Measurements from ENCODE around the gene C6orf62. TPM values are rescaled to one million over a fixed set of nuclear protein-coding genes. Genes with fewer than 3 reads are reported as not detected.
"Not testable (repeated sequence)": the region's sequence is repeated elsewhere in the genome, so short reads cannot be mapped to it uniquely, and the experiment has no call there.

The C6orf62 gene
- total and polyA plus RNA-seq, 2 experiments from 2014 or later: 27.2 to 64.1 TPM

DNA sequence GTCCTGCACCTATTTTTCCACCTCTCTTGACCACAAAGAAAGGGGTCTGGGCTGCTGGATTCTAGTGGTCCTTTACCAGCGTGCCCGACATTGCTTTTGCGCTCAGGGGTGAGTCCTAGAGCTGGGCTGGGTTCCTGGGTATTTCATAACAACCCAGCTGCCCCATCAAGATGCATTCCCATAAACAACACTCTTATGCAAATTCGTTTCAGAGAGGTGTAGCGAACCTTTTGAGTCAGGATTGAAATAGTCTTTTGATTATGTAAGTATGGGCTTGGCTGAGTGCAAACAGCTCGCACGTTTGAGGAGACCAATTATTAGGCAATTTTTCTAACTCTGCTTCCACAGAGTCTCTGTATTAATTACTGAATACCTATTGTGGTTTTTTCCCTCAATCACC lies 38.4 kb downstream of the C6orf62 start:
- Histone ChIP-seq H3K4me1 (ENCODE audit: insufficient read depth) (no peaks in the 10 kb centered on the region), H3K79me2 (peaks cover 11% of the 10 kb centered on the region), H3K4me3 (no peak overlapping the region), H3K4me2 (no peak overlapping the region), H3K36me3 (replicated peaks; ENCODE audit: insufficient read depth, low read depth) (no peaks in the 10 kb centered on the region), H2AFZ (no peak overlapping the region), H3K27me3 (no peaks in the 10 kb centered on the region), H3K9me3 (ENCODE audit: low read depth) (no peaks in the 10 kb centered on the region), H4K20me1 (ENCODE audit: insufficient read depth, poor library complexity, severe bottlenecking) (no peaks in the 10 kb centered on the region), H3K27ac (no peak overlapping the region), H3K9me2 (replicated peaks; ENCODE audit: insufficient read depth) (no peaks in the 10 kb centered on the region)
- no peak for DNase-seq (ENCODE audit: low spot score)
- WGBS (ENCODE audit: low lambda C conversion rate, missing lambda C conversion rate): 88% methylated on average over 7 of the region's 7 CpGs
- no peak for TF ChIP-seq EZH2phosphoT487 (IDR thresholded peaks at IDR 0.05; ENCODE audit: low read depth, severe bottlenecking, unreplicated experiment)
- TF ChIP-seq, protein P1, sequence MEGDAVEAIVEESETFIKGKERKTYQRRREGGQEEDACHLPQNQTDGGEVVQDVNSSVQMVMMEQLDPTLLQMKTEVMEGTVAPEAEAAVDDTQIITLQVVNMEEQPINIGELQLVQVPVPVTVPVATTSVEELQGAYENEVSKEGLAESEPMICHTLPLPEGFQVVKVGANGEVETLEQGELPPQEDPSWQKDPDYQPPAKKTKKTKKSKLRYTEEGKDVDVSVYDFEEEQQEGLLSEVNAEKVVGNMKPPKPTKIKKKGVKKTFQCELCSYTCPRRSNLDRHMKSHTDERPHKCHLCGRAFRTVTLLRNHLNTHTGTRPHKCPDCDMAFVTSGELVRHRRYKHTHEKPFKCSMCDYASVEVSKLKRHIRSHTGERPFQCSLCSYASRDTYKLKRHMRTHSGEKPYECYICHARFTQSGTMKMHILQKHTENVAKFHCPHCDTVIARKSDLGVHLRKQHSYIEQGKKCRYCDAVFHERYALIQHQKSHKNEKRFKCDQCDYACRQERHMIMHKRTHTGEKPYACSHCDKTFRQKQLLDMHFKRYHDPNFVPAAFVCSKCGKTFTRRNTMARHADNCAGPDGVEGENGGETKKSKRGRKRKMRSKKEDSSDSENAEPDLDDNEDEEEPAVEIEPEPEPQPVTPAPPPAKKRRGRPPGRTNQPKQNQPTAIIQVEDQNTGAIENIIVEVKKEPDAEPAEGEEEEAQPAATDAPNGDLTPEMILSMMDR (IDR thresholded peaks at IDR 0.05; ENCODE audit: poor library complexity): no peak
- no peak for TF ChIP-seq EZH2 (IDR thresholded peaks at IDR 0.05; ENCODE audit: borderline replicate concordance)

DNA sequence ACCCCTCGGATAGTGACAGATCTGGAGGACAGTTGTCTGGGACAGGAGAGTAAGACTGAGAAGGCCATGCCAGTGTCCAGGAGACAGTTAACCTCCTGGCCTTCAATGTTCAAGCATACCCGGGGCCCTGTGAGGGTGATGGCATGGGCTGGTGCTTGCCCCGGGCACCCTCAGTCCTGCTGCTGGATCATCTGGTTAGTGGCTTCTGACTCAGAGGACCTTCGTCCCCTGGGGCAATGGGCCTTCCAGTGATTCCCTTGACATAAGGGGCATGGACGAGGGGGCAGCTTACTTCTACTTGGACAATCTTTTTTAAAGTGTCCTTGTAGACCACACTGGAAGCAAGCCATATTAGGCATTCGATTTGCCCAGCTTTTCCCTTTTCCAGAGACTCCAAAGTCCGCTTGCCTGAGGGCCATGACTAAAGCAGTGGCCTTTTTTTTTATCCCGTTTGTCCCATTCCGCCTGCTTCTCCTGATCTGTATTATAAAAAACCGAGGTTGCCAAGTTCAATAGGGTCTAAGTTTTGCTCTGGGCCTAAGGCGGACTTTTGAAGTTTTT lies 40.1 kb downstream of the C6orf62 start:
- H3K27me3 ChIP-seq; H3K9me3 ChIP-seq (ENCODE audit: low read depth); H3K4me1 ChIP-seq (ENCODE audit: insufficient read depth); H3K9me2 ChIP-seq (replicated peaks; ENCODE audit: insufficient read depth); H3K4me2 ChIP-seq; H4K20me1 ChIP-seq (ENCODE audit: insufficient read depth, poor library complexity, severe bottlenecking); H3K27ac ChIP-seq; H3K4me3 ChIP-seq; H3K36me3 ChIP-seq (replicated peaks; ENCODE audit: insufficient read depth, low read depth); H2AFZ ChIP-seq; DNase-seq (ENCODE audit: low spot score): not testable (repeated sequence)
- 89% methylated on average over 11 of the region's 11 CpGs for WGBS (ENCODE audit: low lambda C conversion rate, missing lambda C conversion rate)
- peaks cover 14% of the 10 kb centered on the region for H3K79me2 ChIP-seq

DNA sequence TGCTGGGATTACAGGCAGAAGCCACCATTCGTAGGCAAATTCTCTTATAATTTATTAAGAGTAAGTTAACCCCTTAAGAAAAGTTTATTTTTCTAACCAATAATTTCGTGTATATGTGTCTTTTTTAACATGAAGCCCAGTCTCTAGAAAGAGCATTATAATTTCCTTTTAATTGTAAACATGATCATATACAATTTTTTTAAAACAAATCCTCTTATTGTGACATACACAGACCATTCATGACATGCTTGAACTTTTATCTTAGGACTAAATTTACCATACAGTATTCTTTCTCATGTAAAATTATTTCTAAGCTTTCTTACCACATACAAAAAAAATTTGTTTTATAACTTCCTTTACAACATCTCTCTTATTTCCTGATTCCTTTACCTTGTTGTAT lies 45.3 kb downstream of the C6orf62 start:
- Histone ChIP-seq H3K9me3 (ENCODE audit: low read depth) (no peaks in the 10 kb centered on the region), H3K4me3 (no peak overlapping the region), H2AFZ (no peak overlapping the region), H3K79me2 (peaks cover 17% of the 10 kb centered on the region), H3K27me3 (no peaks in the 10 kb centered on the region), H3K36me3 (replicated peaks; ENCODE audit: insufficient read depth, low read depth) (no peaks in the 10 kb centered on the region), H3K4me1 (ENCODE audit: insufficient read depth) (no peaks in the 10 kb centered on the region), H3K4me2 (no peak overlapping the region), H3K9me2 (replicated peaks; ENCODE audit: insufficient read depth) (no peaks in the 10 kb centered on the region), H4K20me1 (ENCODE audit: insufficient read depth, poor library complexity, severe bottlenecking) (no peaks in the 10 kb centered on the region), H3K27ac (no peak overlapping the region)
- no peak for DNase-seq (ENCODE audit: low spot score)
- no peak for TF ChIP-seq EZH2 (IDR thresholded peaks at IDR 0.05; ENCODE audit: borderline replicate concordance)
- TF ChIP-seq, protein P1 (IDR thresholded peaks at IDR 0.05; ENCODE audit: poor library complexity): no peak
- no peak for TF ChIP-seq EZH2phosphoT487 (IDR thresholded peaks at IDR 0.05; ENCODE audit: low read depth, severe bottlenecking, unreplicated experiment)
- 73% methylated on average over 2 of the region's 2 CpGs for WGBS (ENCODE audit: low lambda C conversion rate, missing lambda C conversion rate)

DNA sequence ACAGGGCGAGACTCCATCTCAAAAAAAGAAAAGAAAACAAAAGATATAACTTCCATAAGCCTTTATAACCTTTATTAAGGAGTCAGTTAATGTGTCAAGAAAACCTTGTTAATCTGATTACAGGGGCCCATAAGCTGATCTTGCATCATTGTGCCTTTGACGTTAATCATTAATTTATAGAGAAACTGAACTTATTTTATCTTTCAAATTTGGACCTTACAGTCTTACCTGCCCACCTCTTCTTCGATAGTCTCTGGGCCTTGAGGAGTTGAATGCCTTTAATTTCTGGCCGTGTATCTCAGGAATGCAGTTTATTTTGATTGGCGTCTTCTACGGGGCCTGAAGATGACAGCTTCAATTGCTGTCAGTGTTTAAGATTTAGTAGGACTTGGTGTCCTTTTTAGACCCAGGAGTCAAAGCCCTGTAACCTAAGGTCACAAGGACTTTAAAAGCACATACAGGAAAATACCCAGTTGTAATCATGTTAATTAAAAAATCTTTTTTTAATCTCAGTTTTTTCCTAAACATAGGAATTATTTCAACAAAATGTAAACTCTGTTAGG lies 46.3 kb downstream of the C6orf62 start:
- Histone ChIP-seq H3K27ac (no peak overlapping the region), H3K79me2 (peaks cover 25% of the 10 kb centered on the region), H3K4me2 (no peak overlapping the region)

DNA sequence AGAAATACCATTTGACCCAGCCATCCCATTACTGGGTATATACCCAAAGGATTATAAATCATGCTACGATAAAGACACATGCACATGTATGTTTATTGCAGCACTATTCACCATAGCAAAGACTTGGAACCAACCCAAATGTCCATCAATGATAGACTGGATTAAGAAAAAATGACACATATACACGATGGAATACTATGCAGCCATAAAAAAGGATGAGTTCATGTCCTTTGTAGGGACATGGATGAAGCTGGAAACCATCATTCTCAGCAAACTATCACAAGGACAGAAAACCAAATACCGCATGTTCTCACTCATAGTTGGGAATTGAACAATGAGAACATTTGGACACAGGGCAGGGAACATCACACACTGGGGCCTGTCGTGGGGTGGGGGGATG lies 47.9 kb downstream of the C6orf62 start:
- H3K9me2 ChIP-seq (replicated peaks; ENCODE audit: insufficient read depth); H3K9me3 ChIP-seq (ENCODE audit: low read depth); H3K36me3 ChIP-seq (replicated peaks; ENCODE audit: insufficient read depth, low read depth); H4K20me1 ChIP-seq (ENCODE audit: insufficient read depth, poor library complexity, severe bottlenecking); H3K4me2 ChIP-seq; DNase-seq (ENCODE audit: low spot score); H3K4me1 ChIP-seq (ENCODE audit: insufficient read depth); H3K27ac ChIP-seq; H2AFZ ChIP-seq; H3K27me3 ChIP-seq; H3K4me3 ChIP-seq: not testable (repeated sequence)
- 93% methylated on average over 4 of the region's 4 CpGs for WGBS (ENCODE audit: low lambda C conversion rate, missing lambda C conversion rate)
- H3K79me2 ChIP-seq: peaks cover 20% of the 10 kb centered on the region

More for the DNA sequence above, 46.3 kb downstream of the C6orf62 start:
- Histone ChIP-seq H4K20me1 (ENCODE audit: insufficient read depth, poor library complexity, severe bottlenecking) (no peaks in the 10 kb centered on the region), H3K27me3 (no peaks in the 10 kb centered on the region), H3K4me1 (ENCODE audit: insufficient read depth) (no peaks in the 10 kb centered on the region), H2AFZ (no peak overlapping the region), H3K4me3 (no peak overlapping the region), H3K9me2 (replicated peaks; ENCODE audit: insufficient read depth) (no peaks in the 10 kb centered on the region), H3K9me3 (ENCODE audit: low read depth) (no peaks in the 10 kb centered on the region), H3K36me3 (replicated peaks; ENCODE audit: insufficient read depth, low read depth) (no peaks in the 10 kb centered on the region)
- WGBS (ENCODE audit: low lambda C conversion rate, missing lambda C conversion rate): 91% methylated on average over 6 of the region's 6 CpGs
- no peak for DNase-seq (ENCODE audit: low spot score)
- TF ChIP-seq, protein P1 (IDR thresholded peaks at IDR 0.05; ENCODE audit: poor library complexity): no peak
- TF ChIP-seq EZH2phosphoT487 (IDR thresholded peaks at IDR 0.05; ENCODE audit: low read depth, severe bottlenecking, unreplicated experiment) (no peak), EZH2 (IDR thresholded peaks at IDR 0.05; ENCODE audit: borderline replicate concordance) (no peak)

DNA sequence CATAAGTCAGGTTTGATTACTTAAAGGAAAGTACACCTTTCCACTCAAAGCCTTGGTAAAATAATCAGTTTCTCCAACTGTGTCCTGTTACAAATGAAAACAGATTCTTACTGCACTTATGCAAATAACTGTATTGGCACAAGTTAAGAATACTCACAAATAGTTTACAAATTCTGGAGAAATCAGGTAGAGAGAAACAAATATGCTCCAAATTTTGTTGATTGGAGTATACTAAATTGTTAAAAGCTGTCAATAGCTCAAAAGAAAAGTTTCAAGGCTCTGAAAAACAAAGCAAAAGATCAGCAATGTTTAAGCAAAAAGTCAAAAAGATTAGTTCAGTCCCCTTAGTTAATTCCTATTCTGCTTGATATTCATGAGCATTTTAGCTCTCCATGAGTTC lies 48.5 kb downstream of the C6orf62 start:
- not testable (repeated sequence) for H3K4me1 ChIP-seq (ENCODE audit: insufficient read depth); H3K9me2 ChIP-seq (replicated peaks; ENCODE audit: insufficient read depth); H3K4me3 ChIP-seq; H3K9me3 ChIP-seq (ENCODE audit: low read depth); H3K4me2 ChIP-seq; H3K36me3 ChIP-seq (replicated peaks; ENCODE audit: insufficient read depth, low read depth); H3K27ac ChIP-seq; H4K20me1 ChIP-seq (ENCODE audit: insufficient read depth, poor library complexity, severe bottlenecking); H2AFZ ChIP-seq; DNase-seq (ENCODE audit: low spot score); H3K27me3 ChIP-seq
- peaks cover 26% of the 10 kb centered on the region for H3K79me2 ChIP-seq
